DMS53 treated with DMSO at 0.1 percent for 48 hours (cell line): ENCODE measurements around the gene XDH.
A peak's percentile ranks its signal among the peaks of the same experiment; 100 is the strongest.

Experiments
- DNase-seq: peaks from one replicate; lab custom pipeline; 2025; ENCODE audit not compliant: unreplicated experiment; lab: John Stamatoyannopoulos, UW

XDH gene

DNA sequence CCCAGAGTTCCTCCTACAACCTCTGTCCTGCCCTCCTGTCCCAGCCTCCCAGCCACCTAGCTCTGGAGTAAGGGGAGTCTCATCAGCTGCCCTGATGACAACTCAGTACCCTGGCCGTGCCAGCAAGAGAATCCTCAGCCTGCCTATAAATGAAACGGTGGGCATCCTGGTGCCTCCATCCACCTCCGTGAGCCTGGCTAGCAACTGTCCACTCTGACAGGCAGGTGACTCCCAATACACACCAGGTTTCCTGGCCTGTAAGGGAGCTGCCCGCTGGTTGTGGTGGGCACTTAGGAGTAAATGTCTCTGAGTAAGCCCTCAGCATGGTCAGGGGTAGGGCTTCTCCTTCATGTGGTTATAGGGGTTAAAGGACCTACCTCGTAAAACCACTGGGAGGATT lies 81.5 kb downstream of the XDH start:
- no peak for DNase-seq

DNA sequence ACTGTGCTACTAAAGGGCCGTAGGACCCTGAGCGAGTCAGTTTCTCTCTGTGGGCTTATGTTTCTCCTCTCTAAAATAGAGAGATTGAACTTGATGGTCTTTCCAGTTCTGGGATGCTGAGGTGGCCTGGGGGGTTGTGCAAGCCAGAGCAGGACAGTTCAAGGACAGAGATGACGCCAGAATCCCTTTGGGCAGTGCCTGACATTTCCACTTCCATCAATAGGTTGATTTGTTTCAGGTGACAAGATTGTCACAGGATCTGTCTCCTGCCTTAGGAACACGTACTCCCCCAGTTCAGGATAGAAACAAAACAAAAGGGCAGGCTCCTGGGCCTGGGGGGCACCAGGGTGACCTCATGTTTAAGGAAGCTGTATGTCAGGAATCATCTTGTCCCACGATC lies 82.0 kb downstream of the XDH start:
- DNase-seq, result no peak

DNA sequence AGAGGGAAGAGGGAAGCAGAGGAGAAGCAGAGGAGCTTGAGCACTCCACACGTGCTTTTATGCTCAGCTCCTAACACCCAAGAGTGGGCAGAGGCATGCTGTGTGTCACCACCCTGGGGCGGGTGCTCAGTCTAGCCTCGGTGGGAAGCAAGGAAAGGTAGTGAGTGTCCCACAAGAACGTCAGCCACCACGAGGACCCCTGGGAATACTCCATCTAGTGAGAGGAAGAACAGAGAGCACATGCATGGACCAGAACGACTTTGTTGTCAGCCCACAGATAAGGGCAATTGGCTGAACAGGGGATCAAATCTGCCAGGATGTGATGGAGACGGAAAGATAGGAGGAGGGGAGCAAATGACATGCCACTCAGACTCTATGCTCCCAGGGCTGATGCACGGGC lies 83.4 kb downstream of the XDH start:
- no peak for DNase-seq

DNA sequence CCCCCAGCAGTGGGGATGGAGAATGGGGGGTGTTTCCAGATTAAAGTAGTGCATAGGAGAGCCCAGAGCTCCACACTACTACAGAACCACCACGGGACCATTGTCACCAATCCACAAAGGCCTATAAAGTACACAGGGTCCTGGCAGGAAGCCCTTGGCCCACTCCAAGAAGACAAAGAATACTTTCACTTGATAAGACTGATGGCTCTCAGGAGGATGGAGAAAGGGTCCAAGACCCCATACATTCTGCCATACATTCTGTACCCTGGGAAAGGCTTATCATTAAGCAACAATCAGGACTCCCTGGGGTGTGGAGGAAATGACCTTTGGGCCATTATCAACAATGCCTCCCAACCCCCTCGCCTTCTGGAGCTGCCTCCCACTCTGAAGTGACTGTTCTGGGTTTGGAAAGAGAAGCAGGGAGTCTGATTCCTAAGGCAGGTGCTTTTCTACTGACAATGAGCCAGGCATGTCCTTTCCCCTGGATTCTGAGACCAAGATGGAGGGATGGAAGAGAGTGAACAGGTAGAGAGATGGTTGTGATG lies 85.4 kb downstream of the XDH start:
- DNase-seq, result no peak

DNA sequence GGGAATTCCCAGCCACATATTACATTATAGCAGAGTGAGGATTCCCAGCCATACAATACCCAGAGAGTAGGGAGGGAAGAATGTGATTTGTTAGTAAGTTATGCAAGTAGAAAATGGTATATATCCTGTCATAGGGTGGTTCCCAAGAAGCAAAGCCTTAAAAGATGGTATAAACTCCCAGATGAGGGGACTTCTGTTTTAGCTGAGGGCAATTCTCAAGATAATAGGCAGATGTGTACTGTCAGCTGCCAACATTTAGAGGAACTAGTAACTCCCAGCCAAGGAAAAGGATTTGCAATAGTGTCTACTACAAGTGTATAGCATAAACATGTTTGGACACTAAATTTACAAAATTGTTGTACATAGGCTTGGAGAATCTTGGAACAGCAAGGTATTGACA lies 86.5 kb downstream of the XDH start:
- DNase-seq, result no peak

DNA sequence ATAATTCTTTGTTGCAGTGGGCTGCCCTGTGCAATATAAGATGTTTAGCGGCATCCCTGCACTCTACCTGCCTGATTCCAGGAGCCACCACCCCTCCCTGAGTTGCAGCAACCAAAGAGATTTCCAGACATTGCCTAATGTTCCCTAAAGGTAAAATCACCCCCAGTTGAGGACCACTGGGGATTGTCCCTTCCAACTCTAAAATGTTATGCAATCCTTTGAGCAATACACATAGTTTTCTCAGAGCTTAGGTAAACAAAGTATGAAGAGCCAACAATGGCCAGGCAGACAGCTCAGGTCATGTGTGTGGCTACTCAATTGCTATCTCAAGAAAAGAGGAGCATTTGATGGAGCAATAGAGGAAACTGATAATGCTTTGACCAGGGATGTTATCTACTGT lies 87.0 kb downstream of the XDH start:
- DNase-seq, result no peak

DNA sequence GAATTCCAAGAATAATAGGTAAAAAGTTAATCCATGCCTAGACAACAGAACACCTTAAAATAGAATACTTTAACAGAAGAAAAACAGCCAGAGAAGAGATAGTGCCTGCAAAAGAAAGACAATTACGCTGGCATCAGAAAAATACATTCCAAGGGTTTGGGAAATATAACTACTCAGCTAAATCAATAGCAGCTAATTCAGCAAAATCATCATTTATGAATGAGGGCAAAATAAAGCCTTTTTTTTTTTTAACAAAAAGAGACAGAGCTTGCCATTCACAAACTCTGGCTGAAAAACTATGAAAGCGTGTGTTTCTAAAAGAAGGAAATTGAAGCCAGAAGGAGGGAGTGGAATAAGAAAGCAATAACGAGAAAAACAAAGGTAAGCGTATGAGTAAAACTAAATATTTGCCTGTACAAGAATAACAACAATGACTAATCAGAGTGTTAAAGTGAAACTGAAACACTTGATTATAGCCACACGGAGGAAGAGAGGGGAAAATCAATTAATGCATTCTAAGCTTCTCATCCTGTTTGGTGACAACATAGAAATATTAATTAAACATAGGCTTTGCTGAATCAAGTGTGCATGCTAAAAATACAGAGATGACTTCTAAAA lies 90.4 kb downstream of the XDH start:
- DNase-seq, result peak; percentile 59

DNA sequence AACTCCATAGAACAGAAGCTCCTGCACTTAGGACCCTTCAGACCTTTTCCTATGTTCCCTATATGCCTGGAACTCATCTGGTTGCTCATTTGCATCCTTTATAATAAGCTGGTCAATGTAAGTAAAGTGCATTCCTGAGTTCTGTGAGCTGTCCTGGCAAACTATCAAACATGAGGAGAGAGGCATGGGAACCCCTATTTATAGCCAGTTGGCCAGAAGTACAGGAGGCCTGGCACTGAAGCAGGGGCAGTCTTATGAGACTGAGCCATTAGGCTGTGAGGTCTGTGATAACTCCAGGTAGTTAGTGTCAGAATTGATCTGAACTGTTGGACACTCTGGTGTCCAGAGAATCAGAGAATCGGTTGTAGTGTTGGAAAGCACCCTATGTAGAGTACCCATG lies 92.2 kb downstream of the XDH start:
- no peak for DNase-seq

DNA sequence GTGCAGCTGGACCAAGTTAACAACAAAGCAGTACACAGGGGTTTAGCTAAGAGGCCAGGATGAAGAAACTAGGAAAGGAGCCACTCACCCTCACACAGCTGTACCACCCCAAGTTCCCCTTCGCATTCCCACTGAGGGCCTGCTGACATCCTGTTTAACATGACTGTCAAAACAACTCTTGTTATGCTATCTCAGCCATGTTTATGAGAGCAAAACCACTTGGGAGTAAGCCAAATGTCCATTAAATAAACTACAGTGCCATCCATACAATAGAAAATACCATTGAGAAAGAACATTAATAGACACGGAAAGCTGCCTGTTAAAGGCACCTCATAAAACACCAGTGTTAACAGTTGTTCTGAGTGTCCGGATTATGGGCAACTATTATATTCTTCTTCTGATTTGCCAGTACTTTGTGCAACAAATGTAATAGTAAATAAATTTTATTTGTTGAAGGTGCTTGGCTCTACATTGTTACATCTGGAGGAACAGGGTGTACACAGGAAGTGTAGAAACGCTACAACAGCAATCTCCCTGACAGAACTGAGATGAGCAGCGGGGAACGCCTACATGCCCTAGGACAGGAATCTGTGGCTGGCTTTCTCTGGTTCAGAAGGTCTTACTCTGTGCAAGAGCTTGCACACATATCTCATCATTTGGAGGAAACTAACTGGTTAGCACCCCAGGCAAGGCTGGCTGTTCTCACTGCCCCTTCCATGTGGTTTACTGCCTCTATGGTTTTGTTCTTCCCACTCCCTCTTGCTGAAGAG lies 95.0 kb downstream of the XDH start:
- DNase-seq, result peak; percentile 33

DNA sequence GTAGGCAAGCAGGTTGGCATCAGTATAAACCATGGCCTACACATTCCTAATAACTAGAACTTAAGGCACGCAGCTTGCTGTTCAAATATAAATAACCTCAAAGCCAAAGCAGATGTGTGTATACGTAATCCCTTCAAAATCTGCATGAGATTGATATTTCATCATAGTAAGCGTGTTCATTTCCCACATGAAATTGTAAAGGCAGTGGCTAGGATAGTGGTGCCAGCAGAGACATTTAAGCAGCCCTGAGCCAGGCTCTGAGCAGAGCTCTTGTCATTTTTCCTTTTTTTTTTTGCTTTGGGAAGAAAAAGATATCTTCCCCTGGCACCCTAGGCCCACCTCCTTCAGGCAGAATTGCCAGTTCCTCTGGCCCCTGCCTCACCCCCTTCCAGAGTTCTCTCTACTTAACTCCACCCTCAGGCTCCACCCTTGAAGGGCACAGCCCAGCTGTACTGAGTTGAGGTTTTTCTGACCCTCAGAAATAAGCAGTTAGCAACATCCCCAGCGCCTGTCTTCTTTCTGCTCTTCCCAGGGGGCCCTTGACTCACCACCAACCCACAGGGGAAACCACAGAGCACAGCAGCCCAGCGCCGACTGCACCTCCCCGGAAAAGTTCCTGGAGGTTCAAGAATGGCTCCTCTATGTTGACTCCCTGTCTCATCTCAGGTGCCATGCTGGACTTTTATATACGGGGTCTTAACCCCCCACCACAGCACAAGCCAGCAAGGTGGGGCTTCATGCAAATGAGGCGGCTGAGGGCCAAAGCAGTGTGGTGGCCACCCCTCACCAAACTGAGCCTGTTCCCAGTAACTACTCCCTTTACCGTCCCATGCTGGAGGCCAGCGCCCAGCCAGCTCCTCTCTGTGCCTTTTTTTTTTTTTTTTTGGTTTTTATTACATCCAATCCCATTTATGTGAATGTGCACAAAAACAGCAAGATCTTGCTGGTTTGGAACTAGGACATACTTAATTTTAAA lies 95.9 kb downstream of the XDH start:
- DNase-seq, result no peak

DNA sequence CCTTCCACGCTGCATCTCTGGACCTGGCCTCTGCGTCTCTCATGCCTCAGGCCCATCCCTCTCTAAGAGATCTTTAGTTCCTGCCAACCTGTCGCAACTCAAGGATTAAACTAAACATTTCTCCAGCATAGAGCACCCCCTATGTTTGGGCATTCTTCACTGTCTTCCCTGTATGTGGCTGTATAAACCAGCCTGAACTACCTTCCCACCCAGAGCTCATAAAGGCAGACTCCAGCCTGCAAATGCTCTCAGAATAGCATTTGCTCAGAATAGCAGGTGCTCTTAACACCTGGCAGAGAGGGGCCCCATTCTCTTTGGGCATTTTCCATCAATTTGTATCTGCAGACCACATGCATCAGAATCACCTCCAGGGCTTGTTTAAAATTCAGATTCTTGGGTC lies 97.1 kb downstream of the XDH start:
- no peak for DNase-seq

DNA sequence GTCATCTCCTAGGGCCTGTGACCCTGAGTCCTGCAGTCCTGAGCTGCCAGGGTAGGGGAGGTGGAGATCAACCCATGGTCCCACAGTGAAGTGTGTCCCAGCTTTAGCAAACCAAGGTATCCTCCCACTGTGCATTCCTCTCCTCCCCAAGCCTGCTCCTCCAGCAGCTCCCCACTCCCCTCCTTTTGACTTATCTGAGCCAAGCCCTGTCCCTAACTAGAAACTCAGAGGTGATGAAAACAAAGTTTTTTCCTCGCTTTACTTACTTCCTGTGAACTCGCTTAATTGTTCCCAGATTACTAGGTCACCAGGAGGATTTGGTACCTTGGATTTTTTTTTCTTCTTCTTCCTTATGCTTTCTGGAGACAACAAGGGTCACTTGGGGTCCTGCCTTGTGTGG lies 99.8 kb downstream of the XDH start:
- no peak for DNase-seq

DNA sequence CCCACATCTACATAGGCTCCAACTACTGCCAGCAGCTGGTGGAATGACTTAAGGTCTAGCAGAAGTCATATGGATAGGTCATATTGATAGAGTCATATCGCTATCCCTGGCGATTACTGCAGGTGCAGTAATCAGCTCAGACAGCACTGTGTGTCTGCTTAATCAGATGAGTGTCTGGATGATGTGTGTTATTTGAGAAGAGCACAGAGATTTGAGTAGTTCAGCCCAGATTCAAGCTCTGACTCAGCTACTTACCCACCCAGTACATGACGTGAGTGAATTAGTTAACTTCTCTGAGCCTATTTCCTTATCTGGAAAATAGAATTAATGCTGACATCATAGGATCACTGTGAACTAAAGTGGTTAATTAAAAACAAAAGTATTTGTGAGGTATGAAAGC lies 101.6 kb downstream of the XDH start:
- DNase-seq, result no peak

DNA sequence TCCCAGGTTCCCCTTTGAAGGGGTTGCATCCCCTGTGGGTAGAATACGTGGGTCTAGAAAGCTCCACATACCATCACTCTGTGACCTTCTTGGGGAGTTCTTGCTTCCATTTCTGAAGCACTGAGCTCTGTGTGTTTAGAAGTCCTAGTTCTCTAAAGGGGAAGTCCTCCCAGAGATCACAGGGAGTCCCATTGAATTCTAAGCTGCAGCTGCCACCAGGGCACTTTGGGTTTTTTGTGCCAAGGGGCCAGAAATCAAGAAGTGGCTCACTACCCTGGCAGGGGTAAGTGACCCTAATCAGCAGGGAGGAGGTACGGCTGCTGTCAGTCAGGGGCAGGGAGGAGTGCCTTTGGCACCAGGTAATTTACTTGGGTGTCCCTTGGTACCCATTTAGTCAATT lies 109.7 kb downstream of the XDH start:
- DNase-seq, result no peak

DNA sequence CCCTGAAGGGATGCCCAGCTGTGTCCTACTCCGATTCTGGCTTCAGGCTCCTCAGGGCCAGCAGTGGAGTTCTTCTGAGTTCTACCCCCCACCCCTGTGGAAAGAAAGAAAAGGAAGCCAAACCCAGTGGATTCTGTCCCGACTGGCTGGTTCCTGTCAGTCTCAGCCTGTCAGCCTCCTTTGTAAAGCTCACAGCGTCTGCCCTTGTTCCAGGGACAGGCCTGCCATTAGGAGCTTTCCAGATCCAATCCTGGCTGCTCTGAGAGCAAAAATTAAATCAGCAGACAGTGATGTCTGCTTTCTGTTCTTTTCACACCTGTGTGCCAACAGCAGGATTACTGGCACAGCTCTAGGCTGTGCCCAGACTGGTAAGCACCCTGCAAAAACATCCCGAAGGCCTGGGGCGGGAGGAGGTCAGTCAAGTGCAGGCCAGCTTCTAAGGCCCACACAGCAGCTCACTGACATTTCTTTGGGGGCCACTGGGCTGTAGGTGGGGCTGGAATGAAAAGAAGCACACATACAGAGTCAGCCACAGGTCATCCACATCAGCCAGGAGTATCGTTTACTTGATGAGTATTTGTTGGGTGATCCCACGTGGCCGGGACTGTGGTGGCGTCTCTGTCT lies 111.5 kb downstream of the XDH start:
- DNase-seq, result no peak

DNA sequence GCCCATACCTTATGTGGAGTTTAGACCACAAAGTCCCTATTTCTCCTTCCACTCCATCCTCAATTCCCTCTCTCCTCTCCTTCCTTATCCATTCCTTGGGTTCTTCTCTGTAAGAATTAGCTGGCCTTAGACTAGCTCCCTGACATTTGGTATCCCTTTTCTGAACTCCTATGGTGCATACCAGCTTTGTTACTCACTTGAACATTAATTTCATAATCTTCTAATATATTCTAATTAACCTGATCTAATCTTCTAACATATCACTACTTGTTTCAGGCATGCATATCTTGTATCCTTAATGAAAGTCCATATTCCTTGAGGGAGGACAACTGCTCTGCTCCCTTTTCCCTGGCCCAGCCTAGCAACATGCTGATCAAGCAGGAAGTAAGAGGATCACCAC lies 114.2 kb downstream of the XDH start:
- no peak for DNase-seq

DNA sequence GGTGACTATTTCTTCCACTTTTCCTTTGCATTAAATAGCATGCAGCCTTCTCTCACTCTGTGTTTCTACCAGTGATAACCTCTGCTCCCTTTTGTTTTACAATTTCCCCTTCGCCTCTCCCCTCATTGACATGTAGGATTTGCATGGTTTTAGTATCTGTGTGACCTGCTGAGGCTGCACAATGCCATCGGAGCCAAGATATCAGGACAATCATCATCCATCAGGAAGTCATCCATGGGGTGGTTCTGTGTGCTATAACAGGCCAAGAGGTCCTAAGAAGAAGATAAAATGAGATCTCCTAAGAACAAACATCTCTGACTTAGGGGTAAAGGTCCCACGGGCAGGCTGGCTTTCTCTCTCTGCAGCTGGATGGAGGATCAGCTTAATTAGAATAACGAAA lies 115.0 kb downstream of the XDH start:
- no peak for DNase-seq

DNA sequence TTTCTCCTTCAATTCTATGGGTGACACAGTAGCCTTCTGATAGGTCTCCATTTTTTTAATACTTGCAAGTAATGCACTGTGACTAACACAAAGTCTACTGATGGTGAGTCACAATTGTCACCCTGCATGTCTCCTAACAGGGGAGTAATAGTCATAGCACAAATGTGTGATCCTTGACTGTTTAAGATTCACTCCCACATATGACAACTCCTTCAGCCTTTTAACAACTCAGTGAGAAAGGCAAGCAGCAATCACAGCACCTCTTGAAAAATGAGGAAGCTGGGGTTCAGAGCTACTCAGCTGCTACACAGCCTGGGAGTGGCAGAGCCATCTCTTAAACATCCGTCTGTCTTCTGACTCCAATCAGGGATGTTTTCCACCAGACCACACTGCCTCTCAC lies 116.8 kb downstream of the XDH start:
- no peak for DNase-seq

DNA sequence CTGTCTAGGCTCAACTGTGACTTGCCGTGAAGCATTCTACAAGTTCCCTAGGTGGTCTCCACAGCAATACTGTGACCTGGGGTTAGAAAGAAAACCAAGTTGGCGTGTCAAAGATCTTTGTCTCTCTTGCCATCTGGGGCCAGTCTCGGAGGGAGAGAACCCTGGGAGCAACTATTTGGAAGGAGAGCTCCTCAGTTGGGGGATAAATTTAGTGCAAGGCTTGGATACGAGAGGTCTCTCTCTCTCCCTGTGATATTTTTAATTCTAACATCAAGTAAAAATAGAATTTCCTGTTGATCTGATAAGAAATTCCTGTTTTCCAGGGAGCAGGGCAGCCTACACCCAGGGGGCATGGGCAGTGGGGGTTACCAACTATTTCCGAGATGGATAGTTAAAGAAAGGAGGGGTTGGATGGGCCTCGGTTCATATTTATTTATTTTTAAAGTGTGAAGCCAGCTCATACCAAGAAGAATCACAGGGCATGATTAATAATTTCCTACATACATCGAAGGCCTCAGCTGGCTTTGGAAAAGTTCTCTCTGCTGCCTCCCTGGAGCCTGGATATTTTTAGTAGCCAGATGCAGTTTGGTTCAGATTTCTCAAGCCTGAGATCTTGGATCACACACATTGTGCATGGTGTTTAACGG lies 117.8 kb downstream of the XDH start:
- DNase-seq, result no peak

DNA sequence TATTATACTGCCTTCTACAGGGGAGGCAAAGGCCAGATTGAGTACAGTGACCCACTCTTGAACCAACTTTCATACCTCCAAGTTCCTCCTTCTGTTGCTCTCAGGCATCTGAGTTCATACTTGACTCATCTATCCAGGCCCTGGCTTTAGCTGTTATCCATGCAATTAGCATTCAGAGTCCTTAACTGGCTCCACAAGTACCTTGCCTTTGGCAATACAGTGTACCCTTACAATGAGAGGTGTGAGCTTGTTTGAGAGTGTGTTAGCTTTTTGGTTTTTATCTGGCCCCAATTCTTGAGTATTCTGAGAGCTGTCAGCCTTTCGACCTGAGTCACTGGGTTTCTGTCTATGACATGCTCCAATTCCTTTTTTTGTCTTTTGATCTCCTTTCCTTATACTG lies 120.3 kb downstream of the XDH start:
- DNase-seq, result no peak

DNA sequence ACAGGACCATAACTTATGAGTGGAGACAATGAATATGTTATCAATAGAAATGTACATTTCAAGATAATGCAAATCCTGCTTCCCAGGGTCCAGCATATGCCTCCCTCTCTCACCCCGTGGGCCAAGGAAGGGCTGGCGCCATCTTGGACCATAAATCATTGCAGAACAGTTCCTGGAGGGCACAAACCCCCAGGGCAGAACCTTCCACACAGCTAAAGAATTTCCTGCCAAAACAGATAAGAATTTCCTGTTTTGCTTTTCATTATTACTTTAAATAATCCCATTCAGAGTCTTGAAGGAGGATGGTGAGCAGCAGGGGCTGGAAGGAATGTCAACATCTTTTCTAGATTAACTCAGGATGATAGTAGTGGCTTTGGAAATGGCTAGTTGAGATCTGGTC lies 126.9 kb downstream of the XDH start:
- DNase-seq, result no peak
